Activated CD4-positive, alpha-beta T cell treated with anti-CD3 and anti-CD28 coated beads for 48 hours (primary cell): ENCODE data around the gene SCAF8.
"Not testable (repeated sequence)": the region's sequence is repeated elsewhere in the genome, so short reads cannot be mapped to it uniquely, and the experiment has no call there.

Experiments used
- DNase-seq: peaks from one replicate; pipeline ENCODE4 v3.0.0-alpha.2; 2020

The SCAF8 gene

GRCh38 chr6:154783229-154783628, 50.0 kb downstream of the SCAF8 start:
- DNase-seq = no peak

GRCh38 chr6:154785075-154785474, 51.9 kb downstream of the SCAF8 start:
- no peak for DNase-seq

GRCh38 chr6:154786144-154786868, 53.1 kb downstream of the SCAF8 start:
- no peak for DNase-seq

GRCh38 chr6:154791556-154792317, 58.5 kb downstream of the SCAF8 start:
- no peak for DNase-seq

- no peak for DNase-seq
Measured at GRCh38 chr6:154792325-154792724, 59.1 kb downstream of the SCAF8 start.

- no peak for DNase-seq
Measured at GRCh38 chr6:154792761-154793160, 59.5 kb downstream of the SCAF8 start.

GRCh38 chr6:154796484-154796883, 63.3 kb downstream of the SCAF8 start:
- no peak for DNase-seq

- no peak for DNase-seq
Measured at GRCh38 chr6:154797857-154798256, 64.6 kb downstream of the SCAF8 start.

- no peak for DNase-seq
Measured at GRCh38 chr6:154800338-154800737, 67.1 kb downstream of the SCAF8 start.

- DNase-seq = no peak
Measured at GRCh38 chr6:154805288-154805911, 72.2 kb downstream of the SCAF8 start.

GRCh38 chr6:154806804-154807203, 73.6 kb downstream of the SCAF8 start:
- DNase-seq = no peak

- DNase-seq = not testable (repeated sequence)
Measured at GRCh38 chr6:154811663-154812062, 78.4 kb downstream of the SCAF8 start.

GRCh38 chr6:154814063-154814462, 80.8 kb downstream of the SCAF8 start:
- no peak for DNase-seq

GRCh38 chr6:154815938-154816820, 83.0 kb downstream of the SCAF8 start:
- no peak for DNase-seq

GRCh38 chr6:154821099-154821498, 87.9 kb downstream of the SCAF8 start:
- no peak for DNase-seq

GRCh38 chr6:154821638-154822037, 88.4 kb downstream of the SCAF8 start:
- DNase-seq = no peak

- no peak for DNase-seq
Measured at GRCh38 chr6:154822947-154823558, 89.8 kb downstream of the SCAF8 start.

- no peak for DNase-seq
Measured at GRCh38 chr6:154824076-154824475, 90.9 kb downstream of the SCAF8 start.

GRCh38 chr6:154829970-154830369, 96.8 kb downstream of the SCAF8 start:
- no peak for DNase-seq

GRCh38 chr6:154830771-154831170, 97.6 kb downstream of the SCAF8 start:
- no peak for DNase-seq

- DNase-seq = no peak
Measured at GRCh38 chr6:154835307-154835706, 102.1 kb downstream of the SCAF8 start.

- no peak for DNase-seq
Measured at GRCh38 chr6:154839546-154839945, 106.3 kb downstream of the SCAF8 start.
